GM18508 (cell line): ENCODE measurements around the gene CAD.
"Not testable (repeated sequence)": the region's sequence is repeated elsewhere in the genome, so short reads cannot be mapped to it uniquely, and the experiment has no call there.

Experiments
- ATAC-seq: cut with Tn5 transposase; IDR thresholded peaks from one replicate; pipeline ENCODE4 v1.9.1; 2021; ENCODE audit warnings: moderate number of reproducible peaks; ENCODE audit not compliant: insufficient read depth, unreplicated experiment

The CAD gene

GRCh38 chr2:27250652-27251379 is 33.6 kb downstream of the CAD start:
- no peak for ATAC-seq

- ATAC-seq, result no peak
Observed at GRCh38 chr2:27251766-27252165, 34.6 kb downstream of the CAD start.

GRCh38 chr2:27255187-27255586 is 38.0 kb downstream of the CAD start:
- no peak for ATAC-seq

GRCh38 chr2:27255660-27256059 is 38.5 kb downstream of the CAD start:
- no peak for ATAC-seq

GRCh38 chr2:27256855-27257454 is 39.8 kb downstream of the CAD start:
- ATAC-seq, result no peak

GRCh38 chr2:27258051-27258450 is 40.9 kb downstream of the CAD start:
- no peak for ATAC-seq

GRCh38 chr2:27261241-27261925 is 44.2 kb downstream of the CAD start:
- no peak for ATAC-seq

- no peak for ATAC-seq
Observed at GRCh38 chr2:27261926-27262298, 44.7 kb downstream of the CAD start.

- no peak for ATAC-seq
Observed at GRCh38 chr2:27262379-27263286, 45.5 kb downstream of the CAD start, which contains the start of gene SLC30A3. TSS of gene SLC30A3 (minus strand) at chr2:27263047. CDS start at chr2:27262906, 141 bp downstream.

GRCh38 chr2:27263287-27264252 is 46.4 kb downstream of the CAD start:
- ATAC-seq, result no peak

- ATAC-seq, result no peak
Observed at GRCh38 chr2:27264253-27264752, 47.1 kb downstream of the CAD start.

- no peak for ATAC-seq
Observed at GRCh38 chr2:27264753-27265535, 47.8 kb downstream of the CAD start.

- ATAC-seq, result no peak
Observed at GRCh38 chr2:27265536-27265870, 48.3 kb downstream of the CAD start.

- ATAC-seq, result not testable (repeated sequence)
Observed at GRCh38 chr2:27268296-27268695, 51.1 kb downstream of the CAD start.

GRCh38 chr2:27270131-27270530 is 53.0 kb downstream of the CAD start:
- ATAC-seq, result no peak

- ATAC-seq, result no peak
Observed at GRCh38 chr2:27270670-27271069, 53.5 kb downstream of the CAD start.

- no peak for ATAC-seq
Observed at GRCh38 chr2:27271631-27272340, 54.6 kb downstream of the CAD start.
